GM18867 (cell line): Measurements from ENCODE around the gene TTYH3.
A peak's percentile ranks its signal among the peaks of the same experiment; 100 is the strongest.
"Not testable (repeated sequence)": the region's sequence is repeated elsewhere in the genome, so short reads cannot be mapped to it uniquely, and the experiment has no call there.

Experiments used
- ATAC-seq: cut with Tn5 transposase; IDR thresholded peaks from one replicate; pipeline ENCODE4 v1.9.1; 2021; ENCODE audit warnings: mild to moderate bottlenecking, moderate library complexity; ENCODE audit not compliant: unreplicated experiment

TTYH3 gene

GRCh38 chr7:2680792-2681490 is 49.2 kb downstream of the TTYH3 start:
- no peak for ATAC-seq

- no peak for ATAC-seq
Measured at GRCh38 chr7:2681929-2682799, 50.4 kb downstream of the TTYH3 start.

GRCh38 chr7:2684501-2684900 is 52.7 kb downstream of the TTYH3 start:
- ATAC-seq, result no peak

DNA sequence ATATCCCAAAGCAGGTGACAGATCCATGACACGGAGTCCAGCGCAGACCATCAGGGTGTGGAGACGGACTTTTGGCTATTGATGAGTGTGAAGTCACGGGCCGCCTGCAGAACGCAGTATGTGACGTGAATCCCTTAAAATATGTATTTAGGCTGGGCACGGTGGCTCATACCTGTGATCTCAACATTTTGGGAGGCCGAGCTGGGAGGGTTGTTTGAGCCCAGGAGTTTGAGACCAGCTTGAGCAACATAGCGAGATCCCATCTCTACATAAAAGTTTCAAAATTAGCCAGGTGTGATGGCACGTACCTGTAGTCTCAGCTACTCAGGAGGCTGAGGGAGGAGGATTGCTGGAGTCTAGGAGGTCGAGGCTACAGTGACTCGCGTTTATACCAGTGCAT is 54.3 kb downstream of the TTYH3 start:
- no peak for ATAC-seq

DNA sequence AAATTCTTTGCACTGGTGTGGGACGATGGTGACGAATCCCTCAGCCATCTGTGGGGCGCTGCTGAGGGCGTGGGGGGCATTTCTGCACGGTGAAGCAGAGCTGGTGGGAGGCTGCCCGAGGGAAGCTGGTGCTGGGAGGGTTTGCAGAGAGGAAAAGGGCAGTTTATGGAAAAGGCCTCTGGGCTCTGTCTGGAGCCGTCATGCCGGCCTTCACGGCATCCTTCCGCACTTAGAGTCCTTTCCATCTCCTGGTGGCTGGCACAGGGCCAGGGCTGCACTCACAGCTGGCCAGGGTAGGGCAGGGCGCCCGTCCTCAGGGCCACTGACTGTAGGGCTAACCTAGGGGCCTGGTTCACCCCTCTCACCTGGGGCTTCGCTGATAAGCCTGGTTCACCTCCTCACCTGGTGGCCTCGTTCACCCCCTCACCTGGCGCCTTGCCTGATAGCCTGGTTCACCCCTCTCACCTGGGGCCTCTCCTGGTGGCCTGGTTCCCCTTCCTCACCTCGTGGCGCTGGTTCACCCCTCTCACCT is 55.6 kb downstream of the TTYH3 start:
- ATAC-seq, result no peak

DNA sequence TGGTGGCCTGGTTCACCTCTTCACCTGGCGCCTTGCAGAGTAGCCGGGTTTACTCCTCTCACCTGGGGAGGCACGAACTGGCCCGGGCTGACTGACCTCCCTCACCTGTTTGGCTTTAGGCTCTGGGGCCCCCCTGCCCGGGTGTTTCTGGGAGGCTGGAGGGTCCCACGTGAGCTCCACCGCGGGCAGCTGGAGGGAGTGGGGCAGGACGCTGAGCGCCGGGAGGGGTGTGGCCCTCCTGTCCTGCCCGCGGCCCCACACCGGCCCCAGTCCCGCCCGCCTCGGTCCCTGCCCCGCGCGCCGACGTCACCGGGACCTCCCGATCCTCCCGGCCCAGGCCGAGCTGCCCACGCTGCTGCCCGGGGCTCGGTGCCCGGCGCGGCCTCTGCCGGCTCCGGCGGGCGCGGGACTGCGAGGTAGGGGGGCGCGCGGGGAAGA is 56.1 kb downstream of the TTYH3 start, which contains the start of gene AMZ1:
Gene AMZ1, plus strand, starts transcription at position 322 of the 438 bp plus-strand sequence. CDS start 12,250 bp downstream, outside the sequence.
- no peak for ATAC-seq

- peak; percentile 73 for ATAC-seq
Measured at GRCh38 chr7:2688409-2689342, 56.9 kb downstream of the TTYH3 start.

GRCh38 chr7:2689343-2689847 is 57.6 kb downstream of the TTYH3 start:
- no peak for ATAC-seq

- no peak for ATAC-seq
Measured at GRCh38 chr7:2689951-2690705, 58.3 kb downstream of the TTYH3 start.

DNA sequence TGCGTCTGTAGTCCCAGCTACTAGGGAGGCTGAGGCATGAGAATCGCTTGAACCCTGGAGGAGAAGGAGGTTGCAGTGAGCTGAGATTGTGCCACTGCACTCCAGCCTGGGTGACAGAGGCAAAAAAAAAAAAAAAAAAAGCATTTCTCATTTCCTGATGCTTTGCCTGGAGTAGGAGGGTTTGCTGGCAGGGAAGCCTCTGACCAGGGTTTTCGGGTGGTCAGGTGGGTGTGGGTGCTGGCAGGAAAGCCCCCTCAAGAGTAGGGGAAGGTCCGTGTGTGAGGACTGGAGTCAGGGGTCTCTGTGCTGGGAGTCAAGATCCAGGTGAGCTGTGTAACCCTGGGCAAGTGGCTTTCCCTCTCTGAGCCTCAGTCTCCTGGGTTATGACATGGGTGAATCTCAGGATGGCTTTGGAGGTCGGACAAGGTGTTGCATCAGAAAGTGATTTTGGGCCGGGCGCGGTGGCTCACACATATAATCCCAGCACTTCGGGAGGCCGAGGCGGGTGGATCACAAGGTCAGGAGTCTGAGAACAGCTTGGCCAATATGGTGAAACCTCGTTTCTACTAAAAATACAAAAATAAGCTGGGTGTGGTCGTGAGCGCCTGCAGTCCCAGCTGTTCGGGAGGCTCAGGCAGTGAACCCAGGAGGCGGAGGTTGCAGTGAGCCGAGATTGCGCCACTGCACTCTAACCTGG is 59.4 kb downstream of the TTYH3 start:
- no peak for ATAC-seq

- ATAC-seq, result not testable (repeated sequence)
Measured at GRCh38 chr7:2691932-2692439, 60.2 kb downstream of the TTYH3 start.

DNA sequence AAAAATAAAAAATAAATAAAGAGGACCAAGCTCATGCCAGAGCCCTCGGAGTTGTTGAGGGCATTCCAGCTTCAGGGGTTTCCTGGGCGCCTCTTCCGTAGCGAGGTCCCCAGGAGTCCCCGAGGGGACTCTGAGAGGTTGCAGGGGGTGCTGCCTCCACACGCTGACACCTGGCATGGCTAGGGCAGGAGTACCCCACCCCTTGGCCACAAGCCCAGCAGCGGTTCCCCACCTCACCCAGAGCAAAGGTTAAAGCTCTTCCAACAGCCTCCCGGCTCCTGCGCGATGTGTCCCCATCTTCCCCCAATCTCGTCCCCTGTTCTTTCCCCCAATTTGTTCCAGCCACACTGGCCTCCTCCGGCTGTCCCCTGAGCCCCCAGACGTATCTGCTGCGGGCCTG is 60.8 kb downstream of the TTYH3 start:
- ATAC-seq, result no peak

GRCh38 chr7:2693420-2694121 is 61.8 kb downstream of the TTYH3 start:
- not testable (repeated sequence) for ATAC-seq

DNA sequence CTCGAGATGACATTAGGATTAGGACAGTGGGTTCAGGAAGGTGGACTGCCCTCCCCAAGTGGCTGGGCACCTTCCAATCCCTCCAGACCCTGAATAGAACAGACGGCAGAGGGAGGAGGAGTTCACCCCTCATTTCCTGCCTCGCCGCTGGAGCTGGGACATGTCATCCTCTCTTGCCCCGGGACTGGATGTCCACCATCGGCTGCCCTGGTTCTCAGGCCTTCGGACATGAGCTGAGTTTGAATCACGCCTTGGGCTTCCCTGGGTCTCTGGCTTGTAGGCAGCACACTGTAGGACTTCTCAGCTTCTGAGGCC is 62.3 kb downstream of the TTYH3 start:
- not testable (repeated sequence) for ATAC-seq

DNA sequence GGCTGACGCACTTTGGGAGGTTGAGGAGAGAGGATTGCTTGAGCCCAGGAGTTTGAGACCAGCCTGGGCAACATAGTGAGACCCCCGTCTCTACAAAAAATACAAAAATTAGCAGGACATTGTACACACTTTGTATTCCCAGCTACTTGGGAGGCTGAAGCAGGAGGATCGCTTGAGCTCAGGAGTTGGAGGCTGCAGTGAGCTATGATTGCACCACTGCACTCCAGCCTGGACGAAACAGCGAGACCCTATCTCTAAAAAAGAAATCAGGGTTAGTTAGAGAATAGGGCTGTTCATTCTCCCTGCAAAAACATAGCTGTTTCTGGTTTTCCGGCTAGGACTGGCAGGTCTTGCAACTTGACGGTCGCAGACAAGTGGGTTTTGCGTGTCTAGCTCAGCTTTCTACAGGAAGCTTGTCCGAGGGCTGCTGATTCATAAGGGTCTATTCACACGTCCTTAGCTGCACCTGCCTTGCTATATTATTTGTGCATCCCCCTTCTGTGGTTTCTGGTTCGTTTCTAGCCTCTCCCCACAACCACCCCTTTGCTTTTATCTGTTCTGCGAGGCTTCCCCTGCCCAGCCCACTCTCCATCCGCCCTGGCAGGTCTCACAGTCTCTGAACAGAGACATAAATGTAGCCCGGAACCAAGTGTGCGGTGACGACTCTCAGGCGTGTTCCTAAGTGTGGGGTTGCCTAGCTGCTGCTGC is 66.9 kb downstream of the TTYH3 start:
- ATAC-seq, result peak; percentile 94

DNA sequence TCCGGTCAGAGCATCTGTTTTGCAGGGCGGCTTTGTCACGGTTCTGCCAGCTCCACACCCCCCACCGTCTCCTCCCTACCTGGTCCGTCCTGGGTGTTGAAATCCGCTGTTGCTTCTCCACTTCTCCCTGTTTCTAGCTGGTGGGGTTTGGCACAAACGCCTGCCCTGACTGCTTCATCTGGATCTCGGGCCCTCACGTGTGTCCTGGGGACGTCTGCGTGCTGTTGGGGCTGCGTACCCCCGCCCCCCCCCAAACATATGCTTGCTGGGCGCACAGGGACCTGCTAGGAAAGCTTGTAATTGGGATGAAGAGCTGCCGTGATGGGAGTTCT is 67.5 kb downstream of the TTYH3 start:
- ATAC-seq, result no peak

DNA sequence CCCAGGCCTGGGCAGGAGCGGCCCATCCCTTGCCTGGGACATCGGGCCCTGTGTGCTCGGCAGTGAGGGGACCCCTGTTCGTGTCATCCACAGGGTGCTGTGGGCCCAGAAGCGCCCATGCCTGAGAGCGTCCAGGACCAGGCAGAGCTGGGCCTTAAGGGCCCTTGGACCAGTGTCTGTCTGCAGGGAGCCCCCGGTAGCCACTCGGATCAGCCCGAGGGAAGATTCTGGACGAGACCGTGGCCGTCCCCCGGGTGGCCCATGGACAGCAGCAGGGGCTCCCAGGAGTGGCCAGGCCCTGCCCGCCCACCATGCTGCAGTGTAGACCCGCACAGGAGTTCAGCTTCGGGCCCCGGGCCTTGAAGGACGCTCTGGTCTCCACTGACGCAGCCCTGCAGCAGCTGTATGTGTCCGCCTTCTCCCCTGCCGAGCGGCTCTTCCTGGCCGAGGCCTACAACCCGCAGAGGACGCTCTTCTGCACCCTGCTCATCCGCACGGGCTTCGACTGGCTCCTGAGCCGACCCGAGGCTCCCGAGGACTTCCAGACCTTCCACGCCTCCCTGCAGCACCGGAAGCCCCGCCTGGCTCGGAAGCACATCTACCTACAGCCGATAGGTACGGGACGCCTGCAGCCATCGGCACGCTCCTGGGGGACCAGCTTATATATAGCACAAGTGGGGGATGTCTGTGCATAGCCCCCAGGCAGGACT is 68.5 kb downstream of the TTYH3 start:
- ATAC-seq, result no peak
